ENCODE results near the gene SPATA32.

The SPATA32 gene

DNA sequence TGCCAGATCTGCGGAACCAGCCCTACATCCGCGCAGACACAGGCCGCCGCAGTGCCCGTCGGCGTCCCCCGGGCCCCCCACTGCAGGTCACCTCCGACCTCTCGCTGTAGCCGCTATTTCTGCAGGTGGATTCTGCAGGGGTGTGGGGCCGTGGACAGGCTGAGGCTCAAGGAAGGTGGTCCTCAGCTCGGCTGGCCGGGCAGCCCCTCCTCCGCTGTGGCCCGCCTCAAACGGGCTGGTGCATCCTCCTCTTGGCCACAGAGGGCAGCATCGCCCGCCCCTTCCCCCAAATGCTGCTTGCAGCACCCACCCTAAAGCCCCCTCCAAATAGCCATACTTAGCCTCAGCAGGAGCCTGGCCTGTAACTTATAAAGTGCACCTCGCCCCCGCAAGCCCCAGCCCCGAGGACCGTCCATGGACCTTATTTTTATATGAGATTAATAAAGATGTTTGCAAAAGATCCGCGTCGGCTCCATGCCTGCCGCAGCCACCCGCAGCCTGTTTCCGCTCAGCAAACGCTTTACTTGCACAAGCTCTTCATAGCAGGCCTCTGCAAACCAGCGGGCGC, 14.9 kb downstream of the SPATA32 start:
- peak; percentile 93 for DNase-seq (ENCODE audit: low spot score)

GRCh38 chr17:45246338-45246737, 15.6 kb downstream of the SPATA32 start:
- DNase-seq (ENCODE audit: low spot score) = no peak

DNA sequence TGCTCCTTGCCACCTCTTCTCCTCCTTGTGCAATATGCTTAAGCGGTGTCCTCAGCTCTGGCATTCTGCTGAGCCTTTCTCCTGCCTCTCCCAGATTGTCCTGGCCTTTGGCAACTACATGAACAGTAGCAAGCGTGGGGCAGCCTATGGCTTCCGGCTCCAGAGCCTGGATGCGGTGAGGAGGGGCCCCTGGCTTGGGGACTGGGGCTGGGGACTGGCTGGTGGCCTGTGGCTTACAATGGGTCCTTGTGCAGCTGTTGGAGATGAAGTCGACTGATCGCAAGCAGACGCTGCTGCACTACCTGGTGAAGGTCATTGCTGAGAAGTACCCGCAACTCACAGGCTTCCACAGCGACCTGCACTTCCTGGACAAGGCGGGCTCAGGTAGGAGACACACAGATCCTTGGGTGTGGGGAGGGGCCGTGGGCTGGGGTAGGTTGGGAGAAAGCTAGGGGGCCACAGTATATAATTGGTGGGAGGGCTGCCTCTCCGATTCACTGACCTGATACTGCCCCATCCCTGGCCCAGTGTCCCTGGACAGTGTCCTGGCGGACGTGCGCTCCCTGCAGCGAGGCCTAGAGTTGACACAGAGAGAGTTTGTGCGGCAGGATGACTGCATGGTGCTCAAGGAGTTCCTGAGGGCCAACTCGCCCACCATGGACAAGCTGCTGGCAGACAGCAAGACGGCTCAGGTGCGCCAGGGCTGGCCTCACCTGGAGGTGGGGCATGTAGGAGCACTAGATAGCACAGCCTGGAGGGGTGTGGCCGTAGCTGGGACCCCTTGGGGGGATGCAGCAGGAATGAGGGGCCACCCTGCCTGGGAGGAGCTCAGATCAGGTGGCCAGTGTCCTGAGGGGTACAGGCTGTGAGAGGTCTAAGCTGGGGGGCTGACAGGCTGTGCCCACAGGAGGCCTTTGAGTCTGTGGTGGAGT, 16.9 kb downstream of the SPATA32 start:
- no peak for DNase-seq (ENCODE audit: low spot score)

GRCh38 chr17:45243750-45244149, 18.1 kb downstream of the SPATA32 start:
- DNase-seq (ENCODE audit: low spot score) = no peak

DNA sequence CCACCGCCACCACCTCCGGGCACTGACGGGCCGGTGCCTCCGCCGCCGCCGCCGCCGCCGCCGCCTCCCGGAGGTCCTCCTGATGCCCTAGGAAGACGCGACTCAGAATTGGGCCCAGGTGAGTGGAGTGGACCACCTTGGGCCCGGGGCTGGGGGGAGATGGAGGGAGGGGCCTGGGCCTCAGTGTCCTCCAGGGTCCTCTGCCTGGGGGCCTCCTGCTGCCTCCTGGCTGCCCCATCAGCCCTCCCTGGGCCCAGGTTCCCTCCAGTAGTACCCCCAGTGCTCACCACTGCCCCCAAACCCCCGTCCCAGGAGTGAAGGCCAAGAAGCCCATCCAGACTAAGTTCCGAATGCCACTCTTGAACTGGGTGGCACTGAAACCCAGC, 19.9 kb downstream of the SPATA32 start:
- DNase-seq (ENCODE audit: low spot score) = no peak

DNA sequence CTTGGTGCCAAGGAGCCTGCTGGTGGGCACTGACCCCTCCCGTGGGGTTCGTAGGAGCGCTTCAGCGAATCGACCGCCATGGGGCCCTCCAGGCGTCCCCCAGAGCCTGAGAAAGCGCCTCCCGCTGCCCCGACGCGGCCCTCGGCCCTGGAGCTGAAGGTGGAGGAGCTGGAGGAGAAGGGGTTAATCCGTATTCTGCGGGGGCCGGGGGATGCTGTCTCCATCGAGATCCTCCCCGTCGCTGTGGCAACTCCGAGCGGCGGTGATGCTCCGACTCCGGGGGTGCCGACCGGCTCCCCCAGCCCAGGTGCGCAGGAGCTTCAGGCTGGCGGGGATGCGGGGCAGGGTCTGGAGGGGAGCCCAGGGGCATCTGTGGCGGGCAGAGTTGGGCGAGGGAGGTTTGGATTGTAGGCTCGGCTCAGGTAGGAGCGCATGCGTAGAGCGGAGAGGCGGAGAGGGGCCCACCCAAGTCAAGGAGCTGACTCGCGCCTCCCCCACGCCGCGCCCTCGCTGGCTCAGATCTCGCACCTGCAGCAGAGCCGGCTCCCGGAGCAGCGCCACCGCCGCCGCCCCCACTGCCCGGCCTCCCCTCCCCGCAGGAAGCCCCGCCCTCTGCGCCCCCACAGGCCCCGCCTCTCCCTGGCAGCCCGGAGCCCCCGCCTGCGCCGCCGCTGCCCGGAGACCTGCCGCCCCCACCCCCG, 20.4 kb downstream of the SPATA32 start:
- DNase-seq (ENCODE audit: low spot score) = no peak

DNA sequence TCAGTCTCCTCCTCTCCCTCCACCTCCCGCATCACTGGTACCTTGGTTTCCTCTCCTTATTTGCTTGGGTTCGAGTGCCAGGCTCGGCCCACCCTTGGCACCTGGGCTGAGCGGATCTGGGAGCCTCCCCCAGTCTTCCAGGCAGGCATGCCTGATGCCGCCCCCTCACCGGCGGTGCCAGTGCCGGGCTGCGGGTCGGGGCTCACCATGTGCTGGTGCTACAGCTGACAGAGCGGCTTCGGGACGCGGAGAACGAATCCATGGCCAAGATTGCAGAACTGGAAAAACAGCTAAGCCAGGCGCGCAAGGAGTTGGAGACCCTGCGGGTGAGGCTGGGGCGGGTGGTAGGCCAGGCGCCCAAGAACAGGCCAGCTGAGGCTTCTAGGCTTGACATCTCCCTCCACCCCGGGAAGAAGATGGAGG, 21.0 kb downstream of the SPATA32 start:
- DNase-seq (ENCODE audit: low spot score) = no peak

DNA sequence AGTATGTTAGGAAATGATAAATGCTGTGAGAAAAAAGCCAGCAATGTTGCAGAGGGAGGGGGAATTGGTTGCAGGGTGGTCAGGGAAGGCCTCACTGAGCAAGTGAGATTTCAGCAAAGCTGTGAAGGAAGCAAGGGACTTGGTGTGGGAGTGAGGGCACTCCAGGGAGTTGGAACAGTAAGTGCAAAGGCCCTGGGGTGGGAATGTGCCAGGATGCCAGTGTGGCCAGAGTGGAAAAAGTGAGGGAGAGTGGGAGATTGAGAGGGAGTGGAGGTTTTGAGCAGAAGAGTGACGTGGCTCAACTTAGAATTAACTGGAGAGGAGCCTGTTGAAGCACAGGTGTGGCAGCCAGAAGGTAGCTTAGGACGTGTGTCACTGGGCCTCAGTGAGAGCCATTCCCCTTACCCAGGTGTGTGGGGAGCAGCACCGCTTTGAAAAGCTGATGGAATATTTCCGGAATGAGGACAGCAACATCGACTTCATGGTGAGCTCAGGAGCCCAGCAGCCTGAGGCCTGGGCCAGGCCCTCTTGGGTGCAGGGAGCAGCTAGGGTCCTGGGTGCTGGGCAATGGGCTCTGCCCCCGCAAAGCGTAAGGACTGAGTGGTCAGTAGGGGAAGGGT, 23.6 kb downstream of the SPATA32 start:
- DNase-seq (ENCODE audit: low spot score) = no peak

GRCh38 chr17:45237686-45238085, 24.2 kb downstream of the SPATA32 start:
- no peak for DNase-seq (ENCODE audit: low spot score)

- DNase-seq (ENCODE audit: low spot score) = no peak
These were observed 25.6 kb downstream of the SPATA32 start for GRCh38 chr17:45236282-45236606.

GRCh38 chr17:45235416-45236281, 26.2 kb downstream of the SPATA32 start:
- peak; percentile 86 for DNase-seq (ENCODE audit: low spot score)

DNA sequence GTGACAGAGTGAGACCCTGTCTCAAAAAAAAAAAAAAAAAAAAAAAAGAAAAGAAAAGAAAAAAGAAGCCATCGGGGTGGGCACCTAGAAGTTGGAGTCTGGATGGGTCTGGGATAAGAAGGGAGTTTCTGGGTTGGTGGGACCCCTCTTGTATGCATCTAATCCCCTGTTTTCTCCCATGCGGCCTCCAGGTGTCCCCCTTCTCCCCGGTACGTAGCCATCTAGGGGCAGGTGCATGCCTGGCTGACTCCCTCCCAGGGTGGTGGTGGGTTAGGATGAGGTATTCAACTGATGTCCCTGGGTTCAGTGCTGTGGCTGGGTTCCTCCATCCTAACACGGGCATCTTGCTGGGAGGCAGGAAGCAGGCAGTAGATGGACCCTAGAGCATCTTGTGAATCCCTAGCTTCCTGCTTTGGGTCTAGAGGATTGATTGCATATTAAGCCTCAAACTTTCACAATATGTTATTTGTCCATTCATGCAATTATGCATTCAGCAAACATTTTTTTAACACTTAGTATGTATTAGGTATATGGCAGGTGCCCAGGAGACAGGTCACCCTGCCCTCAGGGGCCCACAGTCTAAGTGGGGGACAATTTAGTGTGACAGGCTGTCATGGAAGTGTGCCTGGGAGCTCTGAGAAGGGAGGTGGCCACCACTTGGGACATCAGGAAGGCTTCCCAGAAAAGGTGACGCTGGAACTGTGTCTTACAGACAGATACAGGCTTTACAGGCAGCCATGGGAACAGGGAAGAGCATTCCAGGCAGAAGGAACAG, 27.1 kb downstream of the SPATA32 start:
- peak; percentile 82 for DNase-seq (ENCODE audit: low spot score)

DNA sequence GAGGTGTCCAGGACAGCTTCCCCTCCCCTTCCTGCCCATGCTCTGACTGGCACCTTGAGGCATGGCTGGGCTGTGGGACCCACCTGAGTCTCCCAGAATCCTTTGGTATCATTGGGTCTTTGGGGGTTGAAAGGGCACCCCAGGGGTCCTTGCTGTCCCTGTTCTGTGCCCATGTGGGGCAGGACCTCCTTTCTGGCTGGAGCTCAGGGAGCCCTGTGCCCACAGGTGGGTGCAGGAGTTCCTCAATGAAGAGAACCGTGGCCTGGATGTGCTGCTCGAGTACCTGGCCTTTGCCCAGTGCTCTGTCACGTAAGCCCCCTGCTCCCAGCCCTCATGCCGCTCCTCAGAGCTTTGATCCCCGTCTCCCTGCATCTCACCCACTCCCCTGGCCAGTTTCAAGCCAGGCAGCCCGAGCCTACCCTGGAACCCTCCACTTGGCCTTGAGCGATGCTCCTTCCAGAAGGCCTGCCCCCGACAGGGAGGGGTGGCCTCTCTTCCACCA, 28.4 kb downstream of the SPATA32 start:
- DNase-seq (ENCODE audit: low spot score) = no peak

GRCh38 chr17:45232514-45233422, 29.1 kb downstream of the SPATA32 start:
- DNase-seq (ENCODE audit: low spot score) = no peak

- peak; percentile 70 for DNase-seq (ENCODE audit: low spot score)
These were observed 30.3 kb downstream of the SPATA32 start for GRCh38 chr17:45231481-45232116.

GRCh38 chr17:45230787-45231480, 31.0 kb downstream of the SPATA32 start:
- DNase-seq (ENCODE audit: low spot score) = peak; percentile 77

GRCh38 chr17:45230410-45230786, 31.5 kb downstream of the SPATA32 start:
- no peak for DNase-seq (ENCODE audit: low spot score)

GRCh38 chr17:45229681-45230409, 32.0 kb downstream of the SPATA32 start:
- no peak for DNase-seq (ENCODE audit: low spot score)
